GM21529 (cell line): ENCODE results near the gene HPGDS.
"Not testable (repeated sequence)": the region's sequence is repeated elsewhere in the genome, so short reads cannot be mapped to it uniquely, and the experiment has no call there.

Source experiments
- ATAC-seq: cut with Tn5 transposase; IDR thresholded peaks from one replicate; pipeline ENCODE4 v1.9.1; 2021; ENCODE audit not compliant: unreplicated experiment

Gene HPGDS

GRCh38 chr4:94332983-94333590 lies 9.5 kb downstream of the HPGDS start:
- no peak for ATAC-seq

GRCh38 chr4:94329933-94330332 lies 12.7 kb downstream of the HPGDS start:
- no peak for ATAC-seq

GRCh38 chr4:94325835-94326234 lies 16.8 kb downstream of the HPGDS start:
- ATAC-seq: no peak

GRCh38 chr4:94319927-94320326 lies 22.7 kb downstream of the HPGDS start:
- not testable (repeated sequence) for ATAC-seq

- ATAC-seq: no peak
These were observed 35.3 kb downstream of the HPGDS start for GRCh38 chr4:94307231-94307871.

- no peak for ATAC-seq
These were observed 35.9 kb downstream of the HPGDS start for GRCh38 chr4:94306713-94307112.

- ATAC-seq: no peak
These were observed 37.0 kb downstream of the HPGDS start for GRCh38 chr4:94305466-94306225.

- peak; percentile 68 for ATAC-seq
These were observed 38.2 kb downstream of the HPGDS start for GRCh38 chr4:94304365-94304971.

GRCh38 chr4:94302191-94302590 lies 40.4 kb downstream of the HPGDS start:
- no peak for ATAC-seq

- ATAC-seq: no peak
These were observed 43.8 kb downstream of the HPGDS start for GRCh38 chr4:94298725-94299252.

GRCh38 chr4:94295473-94295872 lies 47.2 kb downstream of the HPGDS start:
- not testable (repeated sequence) for ATAC-seq

- not testable (repeated sequence) for ATAC-seq
These were observed 48.7 kb downstream of the HPGDS start for GRCh38 chr4:94293981-94294380.

GRCh38 chr4:94290245-94290644 lies 52.4 kb downstream of the HPGDS start:
- no peak for ATAC-seq

GRCh38 chr4:94285666-94286065 lies 57.0 kb downstream of the HPGDS start:
- no peak for ATAC-seq

- peak; percentile 65 for ATAC-seq
These were observed 57.7 kb downstream of the HPGDS start for GRCh38 chr4:94284889-94285288.

- no peak for ATAC-seq
These were observed 63.9 kb downstream of the HPGDS start for GRCh38 chr4:94278781-94279180.

- ATAC-seq: no peak
These were observed 65.1 kb downstream of the HPGDS start for GRCh38 chr4:94277534-94277933.

- ATAC-seq: no peak
These were observed 66.4 kb downstream of the HPGDS start for GRCh38 chr4:94276204-94276603.

GRCh38 chr4:94274912-94275311 lies 67.7 kb downstream of the HPGDS start:
- ATAC-seq: no peak

- ATAC-seq: no peak
These were observed 71.4 kb downstream of the HPGDS start for GRCh38 chr4:94271248-94271647.

GRCh38 chr4:94267037-94267436 lies 75.6 kb downstream of the HPGDS start:
- ATAC-seq: no peak
